Measurements from ENCODE around the gene EEIG2. TPM values are rescaled to one million over a fixed set of nuclear protein-coding genes. Genes with fewer than 3 reads are reported as not detected.

EEIG2 gene
- polyA plus RNA-seq, 3 donors = 14.4 to 16.6 (median 14.7) TPM

DNA sequence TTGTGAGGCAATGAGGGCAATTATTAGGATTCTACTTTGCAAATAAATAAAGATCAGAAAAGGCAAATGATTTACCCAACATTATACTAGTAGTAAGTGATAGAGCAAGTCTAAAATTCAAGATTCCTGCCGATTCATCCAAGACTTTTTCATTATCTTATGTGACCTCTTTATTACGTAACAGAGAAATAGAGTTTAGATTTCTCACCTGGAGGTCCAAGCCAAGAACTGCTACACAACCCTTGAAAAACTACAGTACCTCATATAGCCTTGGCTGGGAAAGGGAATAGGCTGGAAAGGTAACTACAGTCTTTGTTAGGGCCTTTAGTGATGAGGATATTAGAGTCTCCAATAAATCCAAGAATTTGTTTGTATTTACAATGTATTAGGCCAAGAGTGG is 13.3 kb downstream of the EEIG2 start:
- DNase-seq = no peak

DNA sequence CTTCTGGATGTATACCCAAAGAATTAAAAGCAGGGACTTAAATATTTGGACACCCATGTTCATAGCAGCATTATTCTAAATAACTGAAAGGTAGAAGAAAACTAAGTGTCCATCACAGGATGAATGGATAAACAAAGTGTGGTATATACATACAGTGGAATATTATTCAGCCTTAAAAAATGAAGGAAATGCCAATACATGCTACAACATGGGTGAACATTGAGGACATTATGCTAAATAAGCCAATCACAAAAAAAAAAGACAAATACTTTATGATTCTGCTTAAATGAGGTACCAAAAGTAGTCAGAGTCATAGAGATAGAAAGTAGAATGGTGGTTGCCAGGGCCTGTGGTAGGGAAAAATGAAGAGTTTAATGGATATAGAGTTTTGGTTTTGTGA is 14.1 kb downstream of the EEIG2 start:
- DNase-seq = no peak

DNA sequence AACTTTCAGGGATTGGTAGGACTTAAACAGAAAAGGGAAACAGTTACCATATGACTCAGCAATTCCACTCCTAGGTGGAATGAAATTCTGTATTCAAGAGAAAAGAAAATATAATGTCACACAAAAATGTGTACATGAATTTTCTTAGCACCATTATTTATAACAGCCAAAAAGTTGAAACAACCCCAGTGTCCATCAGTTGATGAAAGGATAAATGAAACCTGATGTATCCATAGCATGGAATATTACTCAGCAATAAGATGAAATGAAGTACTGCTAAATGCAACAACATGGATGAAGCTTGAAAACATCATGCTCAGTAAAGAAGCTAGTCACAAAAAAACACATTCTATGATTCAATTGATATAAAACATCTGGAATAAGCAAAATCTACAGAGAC is 15.5 kb downstream of the EEIG2 start:
- no peak for DNase-seq

DNA sequence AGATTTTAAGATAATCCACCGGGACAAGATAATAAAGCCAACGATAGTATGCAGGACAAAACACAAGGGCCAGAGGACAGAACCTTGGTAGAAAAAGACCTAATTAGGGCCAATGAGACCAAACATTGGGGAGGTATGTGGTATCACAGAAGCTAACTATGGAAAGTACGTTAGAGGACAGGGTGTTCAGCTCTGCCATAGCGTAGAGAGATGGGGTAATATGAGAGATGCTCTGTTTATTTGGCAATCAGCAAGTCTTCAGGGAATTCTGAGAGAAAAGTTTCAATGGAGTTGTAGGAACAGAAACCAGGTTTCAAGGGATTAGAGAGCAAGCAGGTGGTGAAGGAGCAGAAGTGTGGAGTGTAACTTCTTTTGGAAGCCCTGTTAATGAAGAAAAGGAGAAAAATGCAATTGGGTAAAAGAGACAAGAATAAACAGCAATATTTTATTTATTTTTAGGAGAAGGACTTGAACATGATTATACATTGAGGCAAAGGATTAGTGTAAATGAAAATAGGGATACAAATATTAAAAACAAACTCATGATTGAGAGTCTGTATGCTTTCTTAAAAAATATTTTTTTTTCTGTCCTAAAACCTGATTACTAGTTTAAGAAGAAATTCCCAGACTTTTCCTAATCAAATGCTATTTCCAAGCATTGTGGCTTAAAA is 24.0 kb downstream of the EEIG2 start:
- DNase-seq = no peak

DNA sequence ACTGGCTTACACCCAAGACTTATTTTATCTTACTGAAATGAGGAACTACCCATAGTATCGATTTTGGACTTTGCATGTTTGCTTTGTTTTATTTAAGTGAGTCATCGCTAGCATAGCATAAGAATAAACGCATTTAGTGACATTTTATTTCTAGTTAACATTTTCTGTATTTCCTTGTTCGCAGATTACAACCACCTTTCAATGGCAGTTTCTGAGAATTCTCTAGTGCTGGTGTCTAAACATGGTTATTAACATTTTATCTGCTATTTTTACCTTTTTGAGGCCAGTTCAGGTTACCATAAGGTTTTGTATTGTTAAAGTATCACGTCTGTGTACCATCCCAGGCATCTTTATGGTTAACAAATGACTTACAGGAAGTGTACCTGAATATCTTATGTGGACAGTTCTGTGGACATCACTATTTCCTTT is 24.5 kb downstream of the EEIG2 start:
- DNase-seq = no peak

DNA sequence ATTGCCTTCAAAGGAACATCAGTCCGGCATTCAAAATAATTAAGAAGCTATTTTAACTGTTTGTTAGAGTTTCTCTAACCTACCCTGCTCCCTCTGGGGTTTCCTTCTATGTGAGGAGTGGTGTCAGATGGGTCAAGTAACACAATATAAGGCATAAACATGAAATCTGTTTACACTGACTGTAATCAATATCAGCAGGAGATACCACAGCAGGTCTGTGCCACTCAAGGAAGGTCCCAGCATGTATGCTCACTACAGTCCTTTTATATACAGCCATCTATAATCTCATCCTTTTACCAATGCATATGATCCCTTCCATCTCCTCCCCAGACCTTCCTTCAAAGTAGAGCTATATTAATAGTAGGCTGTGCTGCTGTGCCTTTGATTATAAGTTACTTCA is 25.4 kb downstream of the EEIG2 start:
- DNase-seq = no peak

DNA sequence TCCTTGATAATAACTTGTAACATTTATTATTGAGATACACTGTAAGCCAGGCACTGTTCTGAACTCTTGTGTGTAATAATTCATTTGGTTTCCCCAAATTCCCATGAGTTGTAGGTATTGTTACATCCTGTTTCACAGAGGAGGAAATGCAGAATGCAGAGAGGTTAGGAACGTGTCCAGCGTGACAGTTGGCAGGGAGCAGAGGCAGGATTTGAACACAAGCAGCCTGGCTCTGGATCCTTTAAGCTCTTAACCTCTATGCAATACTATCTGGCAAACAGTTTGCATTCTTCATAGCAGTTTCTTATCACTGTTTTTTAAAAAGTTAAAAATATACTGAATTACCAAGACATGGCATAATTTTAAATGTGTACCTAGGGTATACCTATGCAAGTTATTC is 30.5 kb downstream of the EEIG2 start:
- DNase-seq = no peak

DNA sequence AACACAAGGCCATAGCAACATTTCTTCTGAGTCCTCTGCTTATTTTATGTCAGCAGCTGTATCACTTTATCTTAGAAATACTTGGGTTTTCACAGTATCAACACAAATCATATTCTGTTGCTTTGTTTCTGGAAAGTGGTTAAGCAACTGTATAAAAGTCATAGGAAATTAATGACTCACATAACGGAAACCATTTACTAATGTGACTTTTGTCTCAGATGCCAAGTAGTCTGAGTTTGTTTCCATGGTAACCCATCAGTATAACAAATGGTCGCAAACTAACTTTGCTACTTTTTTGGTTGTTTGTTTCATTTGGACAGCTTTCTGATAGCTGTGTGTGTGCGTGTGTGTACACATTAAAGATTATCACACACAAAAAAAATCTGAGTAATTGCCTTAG is 31.1 kb downstream of the EEIG2 start:
- DNase-seq = peak; percentile 89

DNA sequence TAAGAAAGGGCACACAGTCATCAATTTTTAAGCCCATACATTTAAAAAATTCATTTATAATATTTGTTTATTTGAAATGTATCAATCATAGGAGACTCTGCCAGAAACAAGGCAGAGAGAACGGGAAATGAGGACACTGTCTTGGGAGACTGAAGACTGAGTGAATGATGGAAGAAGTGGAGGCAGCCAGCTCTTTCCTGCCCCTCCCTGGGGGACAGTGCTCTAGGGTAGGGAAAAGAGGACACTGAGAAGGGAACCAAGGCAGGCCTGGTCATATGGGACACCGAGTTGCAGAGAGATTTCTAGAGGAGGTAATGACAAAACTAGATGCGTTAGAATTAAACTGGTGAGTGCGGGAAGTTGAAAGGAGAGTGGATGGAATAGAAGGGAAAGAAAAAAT is 31.6 kb downstream of the EEIG2 start:
- no peak for DNase-seq

DNA sequence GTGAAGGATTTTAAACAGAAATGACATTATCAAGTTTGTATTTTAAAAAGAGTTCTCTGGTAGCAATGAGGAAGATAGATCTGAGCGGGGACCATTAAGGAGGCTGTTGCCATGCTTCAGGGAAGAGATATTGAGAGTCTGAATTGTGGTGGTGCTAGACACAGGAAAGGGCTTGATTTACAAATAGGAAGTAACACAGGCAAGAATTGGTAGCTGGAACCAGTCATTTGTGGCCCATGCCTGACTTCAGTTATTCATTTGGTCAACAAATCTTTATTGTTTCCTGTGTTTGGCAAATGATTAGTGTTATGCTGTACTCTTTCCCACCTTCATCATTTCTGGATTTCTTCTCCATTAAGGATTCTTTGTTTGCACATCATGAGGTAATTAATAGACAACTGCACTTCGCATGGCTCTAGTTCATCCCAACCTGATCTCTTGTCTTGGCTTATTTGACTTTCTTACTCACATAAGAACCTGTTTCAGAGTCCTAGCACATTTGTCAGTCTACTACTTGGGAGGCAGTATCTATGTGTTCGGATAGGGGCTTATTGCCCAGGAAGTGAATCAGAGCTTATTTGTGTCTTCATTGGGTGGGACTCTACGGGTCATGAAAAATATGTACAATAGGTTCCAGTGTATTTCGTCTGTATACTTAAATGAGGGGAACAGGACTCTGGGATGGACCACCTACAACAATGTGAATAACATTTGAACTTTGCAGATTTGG is 32.3 kb downstream of the EEIG2 start:
- DNase-seq = no peak

DNA sequence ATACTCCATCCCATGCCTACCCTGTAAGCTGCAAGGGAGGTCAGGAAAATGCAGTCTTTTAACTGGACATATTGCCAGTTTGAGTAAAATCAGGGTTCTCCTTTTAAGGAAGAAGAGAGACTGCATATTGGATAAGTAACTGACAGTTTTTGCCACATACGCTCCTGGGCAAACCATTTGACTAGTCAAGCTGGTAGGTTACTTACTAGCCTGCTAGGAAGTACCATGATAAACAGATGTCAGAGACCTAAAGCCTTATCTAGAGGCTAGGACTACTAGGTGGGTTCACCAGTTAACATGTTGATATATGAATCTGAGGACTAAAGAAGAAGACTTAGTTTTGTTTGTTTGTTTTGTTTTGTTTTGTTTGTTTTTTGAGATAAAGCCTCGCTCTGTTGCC is 33.5 kb downstream of the EEIG2 start:
- no peak for DNase-seq

DNA sequence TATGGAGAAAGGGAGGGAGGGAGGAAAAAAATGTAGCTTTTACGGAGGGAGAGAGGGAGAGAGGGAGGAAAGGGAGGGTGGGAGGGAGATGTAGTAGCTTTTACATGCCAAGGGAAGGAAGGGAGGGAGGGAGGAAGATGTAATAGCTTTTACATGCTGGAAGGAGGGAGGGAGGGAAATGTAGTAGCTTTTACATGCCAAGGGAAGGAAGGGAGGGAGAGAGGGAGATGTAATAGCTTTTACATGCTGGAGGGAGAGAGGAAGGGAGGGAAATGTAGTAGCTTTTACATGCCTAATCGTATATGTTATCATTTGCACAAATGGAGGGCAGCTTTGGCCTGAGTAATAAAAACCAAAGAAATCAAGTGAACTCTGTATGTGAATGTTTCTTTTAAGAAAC is 35.6 kb downstream of the EEIG2 start:
- DNase-seq = peak; percentile 82

DNA sequence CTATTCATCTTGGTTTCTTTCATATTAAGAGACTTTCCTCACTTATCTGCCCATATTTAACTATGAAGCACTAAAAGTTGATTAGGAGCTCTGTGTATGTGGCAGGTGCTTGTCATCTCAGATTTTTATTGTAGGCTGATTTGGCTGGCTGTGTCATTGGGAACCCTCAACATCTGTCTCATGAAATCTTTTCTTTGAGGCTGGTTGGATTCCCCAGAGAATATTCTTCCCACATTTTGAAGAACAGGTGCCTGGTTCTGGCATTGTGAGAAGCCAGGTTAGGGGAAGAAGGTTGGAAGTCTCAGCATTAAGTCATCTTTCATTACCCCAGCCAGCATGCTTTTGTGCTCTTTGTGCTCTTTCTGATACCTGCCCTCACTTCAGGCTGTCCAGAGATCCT is 37.1 kb downstream of the EEIG2 start:
- no peak for DNase-seq

DNA sequence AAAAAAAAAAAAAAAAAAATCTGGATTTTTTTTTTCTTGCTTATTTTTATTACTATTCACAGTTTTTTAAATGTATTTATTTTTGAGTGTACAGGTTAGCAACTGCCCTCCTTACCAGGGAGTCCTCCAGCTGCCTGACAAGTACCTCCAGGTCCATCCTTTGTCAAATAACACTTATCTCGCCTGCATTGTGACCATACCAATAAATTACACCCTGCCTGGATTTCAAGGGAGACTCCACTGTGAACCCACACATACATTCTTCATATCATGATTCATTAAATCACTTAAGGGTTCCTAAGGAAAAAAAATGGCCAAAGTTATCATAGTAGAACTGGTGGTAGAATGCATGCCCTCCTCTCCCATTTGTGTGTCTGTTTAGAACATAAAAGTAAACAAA is 38.4 kb downstream of the EEIG2 start:
- no peak for DNase-seq

DNA sequence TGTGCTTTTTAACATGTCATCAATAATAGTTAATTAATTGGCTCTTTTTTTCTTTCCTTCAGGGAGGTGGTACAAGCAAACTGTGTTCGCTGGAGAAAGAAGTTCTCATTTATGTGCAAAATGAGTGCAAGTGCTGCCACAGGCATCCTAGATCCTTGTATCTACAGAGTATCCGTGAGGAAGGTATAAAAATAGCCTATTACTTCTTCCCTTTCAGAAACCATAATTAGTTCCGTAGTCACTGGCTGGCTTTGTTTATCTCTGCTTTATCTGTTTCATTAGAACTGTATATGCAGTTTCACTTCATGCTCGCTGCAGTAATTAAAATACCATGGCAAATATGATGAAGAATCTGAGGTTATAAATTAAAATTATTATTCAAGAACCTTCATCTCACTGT is 40.6 kb downstream of the EEIG2 start:
- no peak for DNase-seq

DNA sequence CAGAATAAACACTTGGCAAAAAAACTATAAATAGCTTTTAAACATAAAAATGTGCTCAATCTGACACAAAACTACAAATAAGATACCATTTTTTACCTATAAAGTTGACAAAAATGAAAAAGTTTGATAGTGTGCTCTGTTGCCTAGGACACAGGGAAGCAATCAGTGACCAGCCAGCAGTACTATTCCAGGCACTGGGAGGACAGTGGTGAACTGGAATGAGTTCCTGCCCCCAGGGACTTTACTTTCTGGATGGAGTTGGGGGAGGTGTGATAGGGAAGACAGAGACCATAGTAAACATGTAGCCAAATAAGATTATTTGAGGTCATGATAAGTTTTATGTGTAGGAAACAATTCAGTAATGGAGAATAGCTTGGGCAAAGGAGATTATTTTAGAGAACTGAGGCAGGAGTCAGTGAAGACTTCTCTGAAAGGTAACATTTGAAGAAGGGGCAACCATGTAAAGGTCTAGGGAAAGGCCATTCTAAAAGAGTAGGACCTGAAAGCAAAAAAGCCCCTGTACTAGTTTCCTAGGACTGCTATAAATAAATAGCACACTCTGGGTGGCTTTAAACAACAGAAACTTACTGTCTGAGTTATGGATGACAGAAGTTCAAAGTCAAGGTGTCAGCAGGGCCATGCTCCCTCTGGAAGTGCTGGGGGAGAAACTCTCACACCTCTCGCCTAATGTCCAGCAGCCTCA is 42.0 kb downstream of the EEIG2 start:
- DNase-seq = no peak

DNA sequence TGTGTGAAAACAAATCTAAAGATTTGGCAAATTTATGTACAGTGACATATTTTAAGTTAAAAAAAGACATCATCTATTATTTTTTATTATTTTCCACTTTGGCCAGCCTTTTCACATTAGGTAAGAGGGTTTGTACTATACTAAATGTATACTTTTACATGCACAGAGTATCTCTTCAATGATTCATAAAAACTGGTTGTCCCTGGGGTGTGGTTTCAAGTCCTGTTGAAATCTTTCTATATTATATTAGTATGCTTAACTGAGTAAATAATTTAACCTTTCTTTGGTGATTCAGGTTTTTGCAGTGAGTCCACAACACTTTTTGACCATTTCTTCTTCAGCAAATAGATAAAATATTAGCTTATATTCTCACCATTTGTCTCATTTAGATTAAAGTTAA is 45.7 kb downstream of the EEIG2 start:
- no peak for DNase-seq

DNA sequence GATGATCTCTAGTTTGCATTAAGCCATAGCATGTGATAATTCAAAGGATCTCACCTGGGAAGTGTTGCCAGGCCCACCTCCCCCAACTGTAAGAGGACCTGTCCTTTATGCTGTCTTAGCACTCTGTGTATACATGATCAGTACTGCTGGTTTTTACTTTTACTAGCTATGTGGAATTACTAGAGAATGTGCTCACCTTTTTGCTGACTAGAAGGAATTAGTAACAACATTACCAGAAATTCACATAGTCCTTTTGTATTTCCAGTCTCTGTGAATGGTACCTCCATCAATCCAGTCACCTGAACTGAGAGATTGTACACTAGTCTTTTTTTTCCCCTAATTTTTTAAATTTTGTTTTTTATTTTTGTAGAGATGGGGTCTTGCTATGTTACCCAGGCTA is 46.6 kb downstream of the EEIG2 start:
- DNase-seq = no peak

DNA sequence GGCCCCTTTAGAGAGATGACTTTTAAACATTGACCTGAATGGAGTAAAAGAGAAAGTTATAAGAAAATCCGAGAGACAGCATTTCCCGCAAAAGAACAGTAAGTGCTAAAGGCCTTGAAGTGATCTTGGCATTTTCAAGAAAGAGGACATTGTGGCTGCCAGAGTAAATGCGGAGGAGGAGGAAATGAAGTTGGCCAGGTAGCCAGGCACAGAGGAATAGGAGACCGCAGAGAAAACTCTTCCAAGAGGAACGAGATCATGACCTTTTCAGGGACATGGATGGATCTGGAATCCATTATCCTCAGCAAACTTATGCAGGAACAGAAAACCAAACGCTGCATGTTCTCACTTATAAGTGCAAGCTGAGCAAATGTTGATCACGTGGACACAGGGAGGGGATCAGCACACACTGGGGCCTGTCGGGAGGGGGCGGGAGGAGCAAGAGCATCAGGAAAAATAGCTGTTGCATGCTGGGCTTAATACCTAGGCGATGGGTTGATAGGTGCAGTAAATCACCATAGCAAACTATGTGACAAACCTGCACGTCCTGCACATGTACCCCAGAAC is 49.7 kb downstream of the EEIG2 start:
- no peak for DNase-seq

Data from renal pelvis (tissue), 4 donors.